Spleen (tissue), 11 donors: Measurements from ENCODE around the gene CETN1. TPM values are rescaled to one million over a fixed set of nuclear protein-coding genes. Genes with fewer than 3 reads are reported as not detected.

Experiments
- DNase-seq: peaks from one replicate; pipeline ENCODE4 v3.0.0-alpha.2; 2020
- H3K27ac ChIP-seq, 8 donors: fragments of 200-600 bp; sonication (generic) in 7 of 8; 1 replicate in 4 of 8; 2 replicates in 4 of 8; pipeline versions ENCODE4 v1.5.0 to v1.8.0; 2016 to 2021; ENCODE audit warnings: inconsistent platforms in 4 of 8, mild to moderate bottlenecking in 4 of 8, moderate library complexity in 1 of 8
- H3K27me3 ChIP-seq, 7 donors: fragments of 200-600 bp; sonication (generic) in 6 of 7; replicated peaks in 1 of 7; 1 replicate in 4 of 7; 2 replicates in 3 of 7; pipeline versions ENCODE4 v1.5.0 to v1.8.0; 2016 to 2021; ENCODE audit warnings: inconsistent platforms in 3 of 7, mild to moderate bottlenecking in 1 of 7
- H3K36me3 ChIP-seq, 6 donors: fragments of 200-600 bp; sonication (generic) in 5 of 6; 1 replicate in 4 of 6; 2 replicates in 2 of 6; pipeline versions ENCODE4 v1.5.0 to v1.8.0; 2016 to 2021; ENCODE audit warnings: inconsistent platforms in 2 of 6
- H3K4me1 ChIP-seq, 6 donors: fragments of 200-600 bp; sonication (generic) in 5 of 6; 1 replicate in 3 of 6; 2 replicates in 3 of 6; pipeline versions ENCODE4 v1.5.0 to v1.8.0; 2016 to 2021; ENCODE audit warnings: inconsistent platforms in 3 of 6
- H3K4me3 ChIP-seq, 8 donors: fragments of 200-600 bp; sonication (generic) in 7 of 8; 1 replicate in 4 of 8; 2 replicates in 4 of 8; pipeline versions ENCODE4 v1.5.0 to v1.8.0; 2016 to 2021; ENCODE audit warnings: inconsistent platforms in 4 of 8, mild to moderate bottlenecking in 4 of 8, moderate library complexity in 2 of 8
- H3K9me3 ChIP-seq, 8 donors: fragments of 200-600 bp; sonication (generic) in 7 of 8; 1 replicate in 4 of 8; 2 replicates in 4 of 8; pipeline versions ENCODE4 v1.5.0 to v1.8.0; 2016 to 2021; ENCODE audit warnings: inconsistent platforms in 4 of 8
- CTCF ChIP-seq, 11 experiments: fragments of 200-600 bp in 7 of 11; fragments of 450-650 bp in 4 of 11; sonication (generic) in 4 of 11; IDR thresholded peaks in 8 of 11; conservative IDR thresholded peaks in 3 of 11; 1 replicate in 7 of 11; 2 replicates in 4 of 11; pipeline versions ENCODE4 v1.4.0 to v1.8.0; 2016 to 2021; ENCODE audit warnings: antibody characterized with exemption in 11 of 11, inconsistent platforms in 4 of 11, mild to moderate bottlenecking in 1 of 11
- POLR2A ChIP-seq, 3 donors: fragments of 450-650 bp; IDR thresholded peaks; one replicate each; pipeline ENCODE4 v1.5.1; 2017; ENCODE audit warnings: antibody characterized with exemption in 3 of 3, mild to moderate bottlenecking in 1 of 3
- POLR2AphosphoS5 ChIP-seq, 3 donors: sonication (generic); formaldehyde crosslinking; IDR thresholded peaks; one replicate each; pipeline ENCODE4 v1.5.1; 2017; ENCODE audit warnings: antibody characterized with exemption in 3 of 3
- WGBS, 5 donors: extraction: QIAGEN DNeasy Blood & Tissue Kit in 3 of 5; methylation state at CpG; one replicate each; pipeline versions ENCODE4 v1.1.5 to v1.1.7; 2013 to 2018; 5-methylcytosine and 5-hydroxymethylcytosine counted together
- intact Hi-C: fragments of 100-400 bp; cut with DNase I; formaldehyde crosslinking; loops from one replicate; pipeline ENCODE4 v1.15.0; 2023; ENCODE audit warnings: low total_unique reads
- polyA plus RNA-seq, 3 donors: library from polyadenylated mRNA; stranded (reverse); fragments of 200-250 nt; gene quantifications; one replicate each; pipeline ENCODE4 v1.2.1, GENCODE V29; 2013
- total RNA-seq, 7 donors: library from RNA; depleted of rRNA in 3 of 7; stranded (reverse); fragments of >200 nt in 3 of 7; fragmentation: NEBNext Ultra II Directional in 4 of 7; extraction: Animal tissue kit (Norgen Biotek cat#: 25700) in 4 of 7; gene quantifications; one replicate each; pipeline versions ENCODE4 v1.1.0 to v1.2.1, GENCODE V29; 2016 to 2021
- donor health status: healthy with polysubstance abuse.
- donor health status: DM: no; HTN: no; CAD: no; lungs with moderate emphysema.
- donor health status: DM: no; HTN: no; CAD: no.
- donor health status: Bipolar disorder and iron deficiency.
- donor health status: healthy.
- donor health status: DM: no; HTN: no; CAD: no.
- donor health status: DM: yes; HTN: yes; CAD: no.

CETN1 gene
- total and polyA plus RNA-seq, 10 donors: not detected

DNA sequence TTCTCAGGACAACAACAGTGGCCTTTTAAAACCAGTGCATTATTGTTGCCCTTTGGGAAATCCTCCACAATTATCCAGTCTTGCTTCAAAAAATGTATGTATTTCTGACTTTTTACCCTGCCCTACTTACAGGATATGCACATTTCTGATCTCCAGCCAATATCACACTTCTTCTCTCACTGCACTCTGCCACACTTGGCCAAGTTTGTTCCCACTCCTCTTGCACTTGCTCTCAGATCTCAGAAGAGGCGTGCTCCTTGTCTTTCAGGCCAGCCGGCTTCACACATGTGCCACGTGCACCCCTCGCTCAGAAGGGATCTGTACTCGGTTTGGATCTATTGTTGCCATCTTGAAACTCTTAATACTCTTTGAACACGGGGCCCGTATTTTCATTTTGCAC, 32.0 kb downstream of the CETN1 start:
- 85 to 94% (median 88%) methylated on average over 7 of the region's 7 CpGs for WGBS, 5 donors
- no peaks in the 10 kb centered on the region for H3K9me3 ChIP-seq
- H3K27me3 ChIP-seq: no peaks in the 10 kb centered on the region
- peaks cover 0 to 7% (median 0%) of the 10 kb centered on the region in 6 donors for H3K4me1 ChIP-seq
- TF ChIP-seq POLR2A (IDR thresholded peaks at IDR 0.05): no peak
- no peak for TF ChIP-seq POLR2AphosphoS5 (IDR thresholded peaks at IDR 0.05)
- TF ChIP-seq CTCF (IDR thresholded peaks at IDR 0.05 in 8 of 11, conservative IDR thresholded peaks at IDR 0.05 in 3 of 11): no peak
- DNase-seq: no peak
- intact Hi-C loops: no loop called here
- no peaks in the 10 kb centered on the region for H3K36me3 ChIP-seq
- no peak overlapping the region for H3K27ac ChIP-seq
- no peak overlapping the region for H3K4me3 ChIP-seq

DNA sequence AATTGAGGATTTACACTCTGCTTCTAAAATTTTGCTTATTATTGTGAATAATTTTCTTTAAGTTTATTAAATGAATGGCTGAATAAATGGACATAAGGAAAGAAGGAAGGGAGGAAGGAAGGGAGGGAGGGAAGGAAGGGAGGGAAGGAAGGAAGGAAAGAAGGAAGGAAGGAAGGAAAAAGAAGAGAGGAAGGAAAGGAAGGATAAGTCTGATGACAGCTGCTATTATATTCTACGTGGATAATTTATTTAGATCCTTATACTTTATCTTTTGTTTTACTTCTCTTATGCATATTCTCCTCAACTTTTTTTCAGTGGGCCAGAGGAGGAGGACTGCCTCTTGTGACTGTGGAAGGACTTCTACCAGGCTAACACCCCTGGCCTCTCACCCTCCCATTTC, 34.0 kb downstream of the CETN1 start:
- Histone ChIP-seq H3K36me3 (no peaks in the 10 kb centered on the region), H3K9me3 (no peaks in the 10 kb centered on the region), H3K4me1 (peaks cover 0 to 7% (median 0%) of the 10 kb centered on the region in 6 donors), H3K27ac (peak overlapping the region in 3 of 8 donors; percentile 58 to 73 (median 61)), H3K27me3 (no peaks in the 10 kb centered on the region), H3K4me3 (no peak overlapping the region)
- intact Hi-C loops: no loop called here
- no peak for TF ChIP-seq CTCF (IDR thresholded peaks at IDR 0.05 in 8 of 11, conservative IDR thresholded peaks at IDR 0.05 in 3 of 11)
- no peak for TF ChIP-seq POLR2AphosphoS5 (IDR thresholded peaks at IDR 0.05)
- no peak for TF ChIP-seq POLR2A (IDR thresholded peaks at IDR 0.05)
- DNase-seq: no peak
- 38 to 69% (median 61%) methylated on average over 1 of the region's 1 CpG for WGBS, 5 donors

- Histone ChIP-seq H3K9me3 (no peaks in the 10 kb centered on the region), H3K27ac (peak overlapping the region in 3 of 8 donors; percentile 58 to 73 (median 61)), H3K4me1 (peaks cover 0 to 7% (median 0%) of the 10 kb centered on the region in 6 donors), H3K27me3 (no peaks in the 10 kb centered on the region), H3K4me3 (no peak overlapping the region), H3K36me3 (no peaks in the 10 kb centered on the region)
- no peak for TF ChIP-seq POLR2A (IDR thresholded peaks at IDR 0.05)
- TF ChIP-seq POLR2AphosphoS5 (IDR thresholded peaks at IDR 0.05): no peak
- TF ChIP-seq CTCF (IDR thresholded peaks at IDR 0.05 in 8 of 11, conservative IDR thresholded peaks at IDR 0.05 in 3 of 11): no peak
- WGBS, 5 donors: 44 to 66% (median 56%) methylated on average over 5 of the region's 5 CpGs
- DNase-seq: no peak
- intact Hi-C loops: no loop called here
Measured at GRCh38 chr18:615092-615521, 34.9 kb downstream of the CETN1 start.

- Histone ChIP-seq H3K9me3 (no peaks in the 10 kb centered on the region), H3K27me3 (no peaks in the 10 kb centered on the region), H3K4me1 (peaks cover 0 to 7% (median 0%) of the 10 kb centered on the region in 6 donors), H3K4me3 (no peak overlapping the region), H3K36me3 (no peaks in the 10 kb centered on the region), H3K27ac (peak overlapping the region in 3 of 8 donors; percentile 58 to 68 (median 61))
- intact Hi-C loops: no loop called here
- 77 to 83% (median 80%) methylated on average over 4 of the region's 4 CpGs for WGBS, 5 donors
- no peak for DNase-seq
- TF ChIP-seq POLR2A (IDR thresholded peaks at IDR 0.05) (no peak), CTCF (IDR thresholded peaks at IDR 0.05 in 8 of 11, conservative IDR thresholded peaks at IDR 0.05 in 3 of 11) (no peak)
Measured at GRCh38 chr18:615773-616172, 35.6 kb downstream of the CETN1 start.
